Posterior vena cava (tissue), 2 donors: ENCODE results near the gene PKIG. TPM values are rescaled to one million over a fixed set of nuclear protein-coding genes. Genes with fewer than 3 reads are reported as not detected.
"Not testable (repeated sequence)": the region's sequence is repeated elsewhere in the genome, so short reads cannot be mapped to it uniquely, and the experiment has no call there.

Experiments
- DNase-seq: peaks from one replicate; pipeline ENCODE4 v3.0.0-alpha.2; 2020; ENCODE audit warnings: low spot score
- intact Hi-C, 2 donors: fragments of 100-400 bp; cut with DNase I; formaldehyde crosslinking; loops; one replicate each; pipeline versions ENCODE4 v1.14.1 to v1.14.2; 2022 to 2023
- long read RNA-seq, 2 donors: library from polyadenylated mRNA; unstranded; transcript quantifications; one replicate each; pipeline ENCODE4 v2.0.0, GENCODE V29; 2020 to 2021
- total RNA-seq, 2 donors: library from RNA; stranded (reverse); fragmentation: NEBNext Ultra II Directional; extraction: Animal tissue kit (Norgen Biotek cat#: 25700); gene quantifications; one replicate each; pipeline ENCODE4 v1.2.1, GENCODE V29; 2021
- donor health status: DM: yes; HTN: yes; CAD: no.
- donor health status: DM: yes; HTN: yes; CAD: no.

PKIG gene
- 100 to 1,000 TPM; 125 to 246 TPM for total RNA-seq
- long read RNA-seq, donor 1, transcript PKIG-202 (4 exons, 1,180 nt) = major isoform, 32 of 78 reads
- long read RNA-seq, donor 1, transcript PKIG-207 (4 exons, 1,191 nt) = minor isoform, 29 of 78 reads
- long read RNA-seq, donor 1, partial matches to known transcripts = 5 of 78 reads
- long read RNA-seq, donor 1, other reads (novel, unspliced or antisense) = 10 of 78 reads
- long read RNA-seq, donor 2, transcript PKIG-206 (5 exons, 1,338 nt) = minor isoform, 10 of 817 reads
- long read RNA-seq, donor 2, transcript PKIG-207 (4 exons, 1,191 nt) = minor isoform, 83 of 817 reads
- long read RNA-seq, donor 2, transcript PKIG-202 (4 exons, 1,180 nt) = major isoform, 188 of 817 reads
- long read RNA-seq, donor 2, partial matches to known transcripts = 21 of 817 reads
- long read RNA-seq, donor 2, other reads (novel, unspliced or antisense) = 512 of 817 reads

GRCh38 chr20:44582311-44583025 lies at the start of gene PKIG:
Gene PKIG, plus strand, starts transcription at chr20:44582579. Its CDS starts 31,978 bp downstream, at chr20:44614557.
- intact Hi-C loops = no loop called here
- no peak for DNase-seq

GRCh38 chr20:44532981-44533331 lies 49.4 kb upstream of the PKIG start:
- no peak for DNase-seq
- intact Hi-C loops = loop anchor here in 1 of 2 donors (5.0 kb wide), 1 partner anchor 79 kb away; no protein-coding TSS in a partner anchor

GRCh38 chr20:44533928-44534327 lies 48.5 kb upstream of the PKIG start:
- no peak for DNase-seq
- intact Hi-C loops = loop anchor here in 1 of 2 donors (5.0 kb wide), 1 partner anchor 78 kb away; no protein-coding TSS in a partner anchor

- DNase-seq = no peak
- intact Hi-C loops = no loop called here
Measured at GRCh38 chr20:44536175-44536574, 46.2 kb upstream of the PKIG start.

- intact Hi-C loops = no loop called here
- DNase-seq = no peak
Measured at GRCh38 chr20:44537993-44538392, 44.4 kb upstream of the PKIG start.

GRCh38 chr20:44540834-44541233 lies 41.5 kb upstream of the PKIG start:
- DNase-seq = no peak
- intact Hi-C loops = loop anchor here in 1 of 2 donors (10.0 kb wide), 1 partner anchor 54 kb away; no protein-coding TSS in a partner anchor

- no peak for DNase-seq
- intact Hi-C loops = loop anchor here in 1 of 2 donors (10.0 kb wide), 1 partner anchor 53 kb away; no protein-coding TSS in a partner anchor
Measured at GRCh38 chr20:44541992-44542391, 40.4 kb upstream of the PKIG start.

GRCh38 chr20:44542890-44543289 lies 39.5 kb upstream of the PKIG start:
- DNase-seq = no peak
- intact Hi-C loops = loop anchor here in 1 of 2 donors (10.0 kb wide), 1 partner anchor 52 kb away; no protein-coding TSS in a partner anchor

GRCh38 chr20:44543358-44543757 lies 39.0 kb upstream of the PKIG start:
- intact Hi-C loops = loop anchor here in 1 of 2 donors (10.0 kb wide), 1 partner anchor 51 kb away; no protein-coding TSS in a partner anchor
- DNase-seq = no peak

- intact Hi-C loops = loop anchor here in 1 of 2 donors (10.0 kb wide), 1 partner anchor 51 kb away; no protein-coding TSS in a partner anchor
- DNase-seq = no peak
Measured at GRCh38 chr20:44544263-44544662, 38.1 kb upstream of the PKIG start.

- intact Hi-C loops = loop anchor here in 1 of 2 donors (10.0 kb wide), 1 partner anchor 47 kb away; no protein-coding TSS in a partner anchor
Measured at GRCh38 chr20:44547419-44547818, 35.0 kb upstream of the PKIG start.

GRCh38 chr20:44549123-44549522 lies 33.3 kb upstream of the PKIG start:
- DNase-seq = no peak
- intact Hi-C loops = loop anchor here in 1 of 2 donors (10.0 kb wide), 1 partner anchor 46 kb away; no protein-coding TSS in a partner anchor

More at GRCh38 chr20:44547419-44547818, 35.0 kb upstream of the PKIG start:
- no peak for DNase-seq

- DNase-seq = no peak
- intact Hi-C loops = no loop called here
Measured at GRCh38 chr20:44552050-44552449, 30.3 kb upstream of the PKIG start.

- DNase-seq = no peak
- intact Hi-C loops = no loop called here
Measured at GRCh38 chr20:44552568-44552949, 29.8 kb upstream of the PKIG start.

GRCh38 chr20:44552950-44553908 lies 29.1 kb upstream of the PKIG start:
- no peak for DNase-seq
- intact Hi-C loops = no loop called here

- no peak for DNase-seq
- intact Hi-C loops = no loop called here
Measured at GRCh38 chr20:44559302-44559701, 23.1 kb upstream of the PKIG start.

GRCh38 chr20:44560229-44560628 lies 22.1 kb upstream of the PKIG start:
- no peak for DNase-seq

GRCh38 chr20:44560818-44561217 lies 21.6 kb upstream of the PKIG start:
- intact Hi-C loops, DNase-seq: not testable (repeated sequence)

More at GRCh38 chr20:44560229-44560628, 22.1 kb upstream of the PKIG start:
- intact Hi-C loops = no loop called here

- intact Hi-C loops = no loop called here
- DNase-seq = no peak
Measured at GRCh38 chr20:44561876-44562275, 20.5 kb upstream of the PKIG start.
